GM18511 (cell line): ENCODE data around the gene QKI.
"Not testable (repeated sequence)": the region's sequence is repeated elsewhere in the genome, so short reads cannot be mapped to it uniquely, and the experiment has no call there.

Source experiments
- ATAC-seq: cut with Tn5 transposase; IDR thresholded peaks from one replicate; pipeline ENCODE4 v1.9.1; 2021; ENCODE audit warnings: mild to moderate bottlenecking, moderate library complexity; ENCODE audit not compliant: unreplicated experiment

The QKI gene

DNA sequence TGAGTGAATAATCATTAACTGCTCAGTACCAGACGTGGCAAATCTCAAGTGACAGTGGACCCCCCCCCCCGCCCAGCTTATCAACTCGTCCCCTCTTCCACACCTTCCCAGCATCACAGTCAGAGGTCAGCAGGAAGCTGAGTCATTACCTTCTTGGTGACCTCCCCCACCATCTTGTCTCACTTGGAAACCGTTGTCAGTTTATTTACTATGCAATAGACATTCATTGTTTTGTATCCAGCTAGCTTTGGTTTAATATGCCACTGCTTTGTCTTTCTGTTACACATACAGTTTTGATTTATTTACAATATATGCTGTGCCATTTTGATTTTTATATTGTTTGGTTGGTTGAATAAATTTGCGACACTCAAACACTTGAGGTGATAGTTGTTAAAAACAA lies 158.1 kb downstream of the QKI start:
- no peak for ATAC-seq

- ATAC-seq: no peak
Observed at GRCh38 chr6:163573503-163574179, 159.1 kb downstream of the QKI start.

- ATAC-seq: no peak
Observed at GRCh38 chr6:163576114-163576513, 161.6 kb downstream of the QKI start.

DNA sequence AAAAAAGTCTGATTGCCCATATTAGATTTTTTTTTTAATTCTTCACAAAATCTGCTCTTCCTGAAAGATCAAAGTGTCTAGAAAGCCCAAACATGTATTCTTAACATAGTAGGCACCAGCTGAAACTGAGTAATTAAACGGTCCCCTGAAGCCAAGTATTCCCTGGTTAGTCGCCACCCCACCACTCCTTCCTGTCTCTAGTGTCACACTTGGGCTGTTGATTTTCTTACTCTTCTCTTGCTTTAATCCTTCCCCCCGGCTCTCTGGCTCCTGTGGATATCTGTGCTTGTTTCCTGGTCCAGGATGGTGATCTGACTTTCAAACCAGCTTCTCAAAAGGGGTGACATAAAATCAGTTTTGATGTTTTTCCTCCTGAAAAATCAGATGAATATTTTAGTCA lies 162.9 kb downstream of the QKI start:
- ATAC-seq: no peak

DNA sequence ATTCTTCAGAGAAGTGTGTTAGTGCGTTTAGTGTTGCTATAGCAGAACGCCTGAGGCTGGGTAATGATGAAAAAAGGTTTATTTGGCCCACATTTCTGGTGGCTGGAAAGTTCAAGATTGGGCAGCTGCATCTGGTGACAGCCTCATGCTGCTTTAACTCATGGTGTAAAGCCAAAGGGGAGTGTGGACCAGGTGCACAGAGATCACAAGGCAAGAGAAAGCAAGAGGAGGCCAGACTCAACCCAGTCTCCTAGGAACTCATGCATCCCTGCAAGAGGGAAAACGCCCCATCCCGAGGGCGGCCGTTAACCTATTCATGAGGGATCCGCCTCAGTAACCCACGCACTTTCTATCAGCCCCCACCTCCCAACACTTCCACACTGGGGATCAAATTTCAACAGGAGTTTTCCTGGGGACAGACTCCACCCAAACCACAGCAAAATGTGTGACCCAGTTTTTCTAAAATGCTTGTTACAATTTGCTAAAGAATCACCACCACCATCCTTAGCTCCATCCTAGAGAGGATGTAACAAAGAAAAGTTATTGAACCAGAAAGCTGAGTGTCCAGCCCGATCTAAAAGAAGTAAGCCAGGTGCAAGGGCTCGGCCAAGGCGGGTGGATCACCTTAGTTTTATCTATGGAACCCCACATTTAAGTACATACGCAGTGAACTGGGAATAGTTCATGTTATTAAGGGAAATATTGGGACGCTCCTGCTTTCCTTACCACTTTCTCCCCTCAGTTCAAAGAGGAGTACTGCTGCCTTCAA lies 164.8 kb downstream of the QKI start:
- ATAC-seq: no peak

GRCh38 chr6:163579880-163580295 lies 165.4 kb downstream of the QKI start:
- no peak for ATAC-seq

DNA sequence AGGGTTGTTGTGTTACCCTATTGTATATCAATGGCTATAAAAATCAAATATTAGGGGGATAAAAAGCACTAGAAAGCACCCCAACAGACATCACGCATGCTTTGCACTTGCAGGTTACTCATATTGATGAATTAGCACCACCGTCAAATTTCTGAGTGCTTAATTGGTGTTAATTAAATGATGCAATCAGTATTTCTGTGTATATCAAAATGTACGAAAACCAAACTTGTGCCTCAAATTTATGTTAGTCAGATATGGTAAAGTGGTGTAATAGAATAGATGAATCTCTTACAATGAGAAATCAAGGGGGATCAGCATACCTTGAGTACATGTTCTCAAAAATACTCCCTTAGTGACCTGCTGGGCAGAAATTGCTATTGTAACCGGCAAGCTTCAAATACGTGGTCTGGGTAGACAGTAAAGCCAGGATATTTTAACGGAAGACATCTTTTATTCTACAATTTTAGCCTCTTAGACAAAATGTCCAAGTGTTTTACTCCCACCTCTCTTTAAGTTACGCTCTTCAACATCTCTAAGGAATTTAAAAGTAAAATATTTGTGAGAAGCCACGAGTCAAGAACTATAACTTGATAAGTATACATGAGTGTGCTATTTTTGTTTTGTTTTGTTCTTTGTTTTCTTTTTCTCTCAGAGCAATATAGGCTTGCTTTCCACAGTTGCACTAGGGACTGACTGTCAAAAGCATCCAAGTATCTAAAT lies 166.0 kb downstream of the QKI start:
- ATAC-seq: no peak

DNA sequence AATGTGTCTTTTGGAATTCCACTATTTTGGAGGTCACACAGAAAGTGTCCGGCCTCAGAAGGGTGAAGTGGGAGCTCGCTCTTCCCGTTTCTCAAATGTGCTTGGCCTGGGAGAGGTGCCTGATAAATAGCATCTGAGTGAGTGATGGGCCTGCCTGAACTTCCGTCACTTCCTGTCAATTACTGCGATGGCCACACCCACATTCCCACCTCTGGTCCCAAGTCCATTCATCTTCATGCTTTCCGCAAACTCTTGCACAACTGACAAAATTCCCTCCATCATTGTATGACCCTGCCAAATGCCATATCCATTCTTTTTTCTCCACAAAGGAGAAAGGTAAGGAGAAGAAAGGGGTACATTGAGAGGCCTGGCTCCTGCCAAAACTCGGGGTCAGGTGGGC lies 169.0 kb downstream of the QKI start:
- no peak for ATAC-seq

DNA sequence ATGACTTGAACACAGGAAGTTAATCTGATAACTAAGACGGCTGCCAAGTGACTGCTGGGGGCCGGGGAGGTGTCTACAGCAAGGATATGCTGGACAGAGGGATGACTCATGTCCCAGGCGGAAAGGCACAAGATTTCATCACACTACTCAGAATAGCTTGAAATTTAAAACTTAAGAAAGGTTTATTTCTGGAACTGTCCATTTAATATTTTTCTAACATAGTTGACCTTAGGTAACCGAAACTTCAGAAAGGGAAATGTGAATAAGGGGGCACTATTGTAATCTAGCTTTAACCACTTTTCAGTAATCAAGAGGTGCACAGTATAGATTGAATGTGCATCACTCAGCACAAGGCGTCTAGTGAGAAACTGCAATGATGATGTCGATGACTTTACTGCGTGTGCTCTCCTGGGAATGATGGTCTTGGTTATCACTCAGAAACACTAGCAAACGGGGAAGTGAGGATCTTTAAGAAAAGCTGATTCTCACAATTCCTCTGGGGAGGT lies 171.5 kb downstream of the QKI start:
- ATAC-seq: no peak

GRCh38 chr6:163586888-163587287 lies 172.4 kb downstream of the QKI start:
- ATAC-seq: no peak

DNA sequence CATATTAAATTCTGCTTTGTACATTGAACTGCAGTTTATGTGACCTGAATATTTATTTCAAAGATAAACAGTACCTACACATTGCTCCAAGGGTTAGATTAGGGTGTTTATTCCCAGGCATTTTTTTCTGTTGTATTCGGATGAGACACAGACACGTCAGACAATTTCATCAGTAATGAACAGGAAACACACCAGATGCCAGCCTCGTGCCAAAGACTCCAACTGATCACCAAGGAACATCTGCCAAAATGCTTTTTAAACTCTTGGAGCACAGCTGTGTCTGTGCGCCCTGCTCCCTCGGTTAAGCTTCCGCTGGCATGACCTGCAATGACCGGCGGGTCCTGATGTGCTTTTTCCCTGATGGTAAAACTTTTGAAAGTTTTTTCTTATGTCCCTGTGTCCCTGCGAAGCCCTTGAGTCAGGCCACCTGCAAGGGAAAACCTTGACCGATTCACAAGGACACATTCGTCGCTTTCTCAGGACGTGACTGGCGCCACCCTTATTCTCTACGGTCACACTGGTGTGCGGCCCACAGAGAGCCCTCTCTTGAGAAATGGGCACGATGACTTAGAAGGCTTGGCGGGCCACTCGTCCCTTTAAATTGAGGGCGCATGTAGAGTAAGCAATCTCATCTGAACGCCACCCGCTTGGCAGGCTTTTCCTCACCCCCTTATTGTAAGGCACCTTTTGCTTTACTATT lies 173.9 kb downstream of the QKI start:
- no peak for ATAC-seq

DNA sequence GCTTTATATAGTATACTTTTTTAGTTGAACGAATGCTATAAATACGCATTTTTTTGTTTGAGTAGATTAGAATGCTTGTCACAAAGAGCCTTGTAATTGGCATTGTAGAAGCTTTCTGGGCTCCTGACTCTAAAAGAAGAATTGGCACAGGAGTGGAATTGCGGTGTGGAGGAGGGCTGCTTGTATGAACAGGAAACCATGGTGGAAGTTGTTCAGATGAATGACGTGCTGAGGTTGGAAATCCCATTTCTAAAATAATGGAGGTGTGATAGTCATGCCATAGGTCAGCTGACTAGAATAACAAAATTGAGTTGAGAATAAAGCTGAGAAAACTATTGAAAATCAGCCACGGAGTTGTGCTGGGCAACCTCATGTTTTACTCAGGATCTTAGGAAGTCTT lies 174.9 kb downstream of the QKI start:
- ATAC-seq: no peak

DNA sequence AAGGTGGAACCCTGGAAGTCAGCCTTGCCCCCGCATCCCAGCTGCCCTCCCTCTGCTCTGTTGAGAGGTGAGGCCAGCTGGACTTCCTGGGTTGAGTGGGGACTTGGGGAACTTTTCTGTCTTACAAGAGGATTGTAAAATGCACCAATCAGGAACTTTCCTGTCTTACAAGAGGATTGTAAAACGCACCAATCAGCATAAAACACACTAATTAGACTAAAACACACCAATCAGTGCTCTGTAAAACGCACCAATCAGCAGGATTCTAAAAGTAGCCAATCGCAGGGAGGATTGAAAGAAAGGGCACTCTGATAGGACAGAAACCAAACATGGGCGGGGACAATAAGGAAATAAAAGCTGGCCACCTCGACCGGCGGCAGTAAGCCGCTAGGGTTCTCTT lies 175.6 kb downstream of the QKI start:
- not testable (repeated sequence) for ATAC-seq

GRCh38 chr6:163592872-163593271 lies 178.4 kb downstream of the QKI start:
- no peak for ATAC-seq

DNA sequence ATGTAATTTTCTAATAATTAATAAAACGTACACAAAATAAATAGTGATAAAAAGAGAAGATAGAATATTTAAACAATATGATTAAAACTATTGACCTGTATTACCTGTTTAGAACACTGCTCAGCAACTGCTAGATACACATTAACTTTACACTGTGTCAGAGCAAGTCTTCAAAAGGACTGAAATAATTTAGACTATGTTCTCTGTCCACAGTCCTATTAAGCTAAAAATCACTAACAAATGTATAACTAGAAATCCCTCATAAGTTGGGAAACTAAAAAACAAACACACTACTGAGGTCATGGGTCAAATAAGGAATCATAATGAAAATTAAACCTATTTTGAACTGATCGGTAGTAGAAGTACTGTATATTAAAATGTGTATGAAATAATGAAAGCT lies 181.7 kb downstream of the QKI start:
- ATAC-seq: no peak

GRCh38 chr6:163599136-163599535 lies 184.6 kb downstream of the QKI start:
- no peak for ATAC-seq

DNA sequence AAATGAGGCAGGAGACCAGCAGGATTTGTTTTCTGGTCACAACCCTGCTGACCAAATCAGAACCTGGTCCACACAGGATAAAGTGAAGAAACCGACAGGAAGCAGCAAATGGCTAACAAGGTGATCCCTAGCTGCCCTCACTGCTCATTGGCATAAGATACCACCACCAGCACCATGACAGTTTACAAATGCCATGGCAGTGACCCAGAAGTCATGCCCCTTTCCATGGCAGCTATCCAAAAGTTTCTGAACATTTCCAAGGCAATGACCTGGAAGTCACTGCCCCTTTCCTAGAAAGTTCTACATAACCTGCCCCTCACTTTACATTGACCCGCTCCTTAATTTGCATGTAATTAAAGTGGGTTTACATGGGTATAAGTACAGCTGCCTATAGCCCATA lies 185.2 kb downstream of the QKI start:
- no peak for ATAC-seq

DNA sequence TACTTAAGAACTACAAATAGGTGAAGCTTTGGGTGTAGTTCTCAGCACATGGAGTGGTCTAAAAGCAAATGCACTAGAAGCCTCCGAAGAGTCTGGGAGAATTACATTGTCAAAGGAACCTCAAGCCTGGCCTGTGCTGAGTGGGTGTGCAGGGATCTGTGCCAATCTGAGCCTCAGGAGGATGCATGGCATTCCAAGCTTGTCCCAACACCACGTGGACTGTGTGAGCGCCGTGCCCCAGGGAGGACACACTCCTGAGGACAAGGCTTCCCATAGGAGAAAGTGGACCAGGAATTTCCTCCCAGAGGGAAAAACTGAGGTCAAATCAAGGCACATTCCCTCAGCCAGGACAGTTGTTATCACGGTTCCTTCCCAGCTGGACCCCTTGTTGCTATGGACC lies 185.8 kb downstream of the QKI start:
- no peak for ATAC-seq

DNA sequence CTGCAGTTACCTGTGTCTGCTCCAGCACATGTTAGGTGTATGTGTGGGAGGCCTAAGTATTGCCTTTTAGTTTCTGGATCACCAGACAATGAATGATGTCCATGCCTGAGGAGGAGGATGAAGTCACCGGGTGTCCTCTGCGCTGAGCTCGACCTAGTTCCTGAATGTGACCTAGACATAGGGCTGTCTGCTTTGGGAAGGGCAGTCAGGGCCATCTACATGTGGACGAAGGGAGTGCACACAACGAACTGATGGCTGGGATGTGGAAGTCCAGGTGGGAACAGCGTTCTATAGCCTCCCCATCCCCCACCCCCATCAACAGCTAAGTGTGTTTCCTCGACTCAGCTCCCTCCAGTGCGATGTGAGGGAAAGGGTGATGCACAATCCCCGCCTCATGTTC lies 186.3 kb downstream of the QKI start:
- ATAC-seq: no peak

- ATAC-seq: no peak
Observed at GRCh38 chr6:163602851-163603250, 188.3 kb downstream of the QKI start.

- no peak for ATAC-seq
Observed at GRCh38 chr6:163603395-163603794, 188.9 kb downstream of the QKI start.
